Nephron progenitor cell (in vitro differentiated cells): ENCODE results near the gene RASAL2.
"Not testable (repeated sequence)": the region's sequence is repeated elsewhere in the genome, so short reads cannot be mapped to it uniquely, and the experiment has no call there.

Experiments used
- DNase-seq: peaks from one replicate; pipeline ENCODE4 v3.0.0; 2021
- H3K27ac Mint-ChIP-seq: 2 replicates; pipeline ENCODE4 v1.8.0; 2021; ENCODE audit warnings: mild to moderate bottlenecking, moderate library complexity, mixed read lengths
- H3K27me3 Mint-ChIP-seq: 2 replicates; pipeline ENCODE4 v1.8.0; 2021; ENCODE audit warnings: mild to moderate bottlenecking, low read depth, mixed read lengths; ENCODE audit not compliant: poor library complexity
- H3K36me3 Mint-ChIP-seq: 2 replicates; pipeline ENCODE4 v1.8.0; 2021; ENCODE audit warnings: low read depth, mixed read lengths
- H3K4me1 Mint-ChIP-seq: 2 replicates; pipeline ENCODE4 v1.8.0; 2021; ENCODE audit warnings: mixed read lengths
- H3K4me3 Mint-ChIP-seq: 2 replicates; pipeline ENCODE4 v1.8.0; 2021; ENCODE audit warnings: mild to moderate bottlenecking, moderate library complexity, mixed read lengths
- H3K9me3 Mint-ChIP-seq: 2 replicates; pipeline ENCODE4 v1.8.0; 2021; ENCODE audit warnings: mild to moderate bottlenecking, moderate library complexity, mixed read lengths
- CTCF ChIP-seq: fragments of 200-600 bp; sonication (generic); IDR thresholded peaks from 2 replicates; pipeline ENCODE4 v1.5.0; 2021; ENCODE audit warnings: antibody characterized with exemption

RASAL2 gene

GRCh38 chr1:178115260-178115659, 21.4 kb downstream of the RASAL2 start:
- TF ChIP-seq CTCF, result no peak
- no peak for DNase-seq
- Mint-ChIP-seq H3K27ac (no peak overlapping the region), H3K27me3 (no peaks in the 10 kb centered on the region), H3K9me3 (peaks cover 12% of the 10 kb centered on the region), H3K4me3 (no peak overlapping the region), H3K36me3 (peaks cover 10% of the 10 kb centered on the region), H3K4me1 (no peaks in the 10 kb centered on the region)

GRCh38 chr1:178118524-178118923, 24.6 kb downstream of the RASAL2 start:
- peaks cover 25% of the 10 kb centered on the region for H3K36me3 Mint-ChIP-seq
- no peak for TF ChIP-seq CTCF
- peaks cover 22% of the 10 kb centered on the region for H3K9me3 Mint-ChIP-seq

GRCh38 chr1:178119628-178120027, 25.7 kb downstream of the RASAL2 start:
- H3K27me3 Mint-ChIP-seq, result no peaks in the 10 kb centered on the region
- no peak for TF ChIP-seq CTCF
- H3K27ac Mint-ChIP-seq, result no peak overlapping the region
- H3K4me1 Mint-ChIP-seq, result no peaks in the 10 kb centered on the region
- peaks cover 25% of the 10 kb centered on the region for H3K36me3 Mint-ChIP-seq
- no peak overlapping the region for H3K4me3 Mint-ChIP-seq
- DNase-seq, result no peak
- peaks cover 22% of the 10 kb centered on the region for H3K9me3 Mint-ChIP-seq

More at GRCh38 chr1:178118524-178118923, 24.6 kb downstream of the RASAL2 start:
- Mint-ChIP-seq H3K27ac (no peak overlapping the region), H3K27me3 (no peaks in the 10 kb centered on the region), H3K4me3 (no peak overlapping the region), H3K4me1 (no peaks in the 10 kb centered on the region)
- DNase-seq, result no peak

- Mint-ChIP-seq H3K27ac (no peak overlapping the region), H3K27me3 (no peaks in the 10 kb centered on the region), H3K9me3 (peaks cover 22% of the 10 kb centered on the region), H3K36me3 (peaks cover 25% of the 10 kb centered on the region), H3K4me3 (no peak overlapping the region), H3K4me1 (no peaks in the 10 kb centered on the region)
- no peak for TF ChIP-seq CTCF
- no peak for DNase-seq
These were observed 26.2 kb downstream of the RASAL2 start for GRCh38 chr1:178120088-178120487.

GRCh38 chr1:178120520-178121052, 26.7 kb downstream of the RASAL2 start:
- not testable (repeated sequence) for H3K4me3 Mint-ChIP-seq
- peaks cover 25% of the 10 kb centered on the region for H3K36me3 Mint-ChIP-seq

GRCh38 chr1:178121883-178122282, 28.0 kb downstream of the RASAL2 start:
- H3K36me3 Mint-ChIP-seq, result peaks cover 25% of the 10 kb centered on the region
- peaks cover 22% of the 10 kb centered on the region for H3K9me3 Mint-ChIP-seq
- no peak for DNase-seq
- no peak overlapping the region for H3K4me3 Mint-ChIP-seq
- H3K27me3 Mint-ChIP-seq, result no peaks in the 10 kb centered on the region
- no peak for TF ChIP-seq CTCF
- no peak overlapping the region for H3K27ac Mint-ChIP-seq
- H3K4me1 Mint-ChIP-seq, result no peaks in the 10 kb centered on the region

More at GRCh38 chr1:178120520-178121052, 26.7 kb downstream of the RASAL2 start:
- H3K4me1 Mint-ChIP-seq, DNase-seq, H3K27ac Mint-ChIP-seq, H3K27me3 Mint-ChIP-seq: not testable (repeated sequence)
- peaks cover 22% of the 10 kb centered on the region for H3K9me3 Mint-ChIP-seq
